Measurements from ENCODE around the gene F12.

F12 gene

DNA sequence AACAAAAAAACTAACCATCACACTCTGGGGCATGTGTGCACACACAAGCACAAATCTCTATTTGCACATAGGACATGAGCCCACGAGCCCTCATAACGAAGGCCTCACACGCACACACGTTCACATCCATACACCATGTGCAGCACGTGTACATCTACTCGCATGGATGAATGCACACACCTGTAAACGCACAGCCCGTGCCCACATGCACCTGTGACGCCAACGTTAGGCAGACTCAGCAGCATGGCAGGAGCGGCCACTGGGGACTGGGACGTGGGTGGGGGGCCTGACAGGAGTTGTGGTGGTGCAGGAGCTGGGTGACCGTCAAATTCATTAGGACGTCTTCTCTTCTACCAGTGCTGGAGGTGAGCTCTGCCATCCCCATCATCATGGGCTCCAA is 22.0 kb downstream of the F12 start:
- Histone ChIP-seq H3K27me3 (ENCODE audit: control insufficient read depth in 5 of 5, insufficient read depth in 4 of 5, low read length in 5 of 5) (peaks cover 5 to 31% (median 19%) of the 10 kb centered on the region in 5 donors), H3K36me3 (ENCODE audit: control insufficient read depth in 5 of 5, insufficient read depth in 5 of 5, low read length in 5 of 5) (no peaks in the 10 kb centered on the region), H3K9me3 (ENCODE audit: control insufficient read depth in 5 of 5, low read length in 5 of 5) (no peaks in the 10 kb centered on the region), H3K9ac (ENCODE audit: low read length in 5 of 5) (no peak overlapping the region), H3K27ac (ENCODE audit: low read depth, low read length) (no peak overlapping the region), H3K4me3 (ENCODE audit: low read depth in 1 of 5, low read length in 5 of 5) (no peak overlapping the region), H3K4me1 (ENCODE audit: control insufficient read depth in 5 of 5, insufficient read depth in 5 of 5, low read length in 5 of 5) (peaks cover 4 to 27% (median 24%) of the 10 kb centered on the region in 5 donors)

DNA sequence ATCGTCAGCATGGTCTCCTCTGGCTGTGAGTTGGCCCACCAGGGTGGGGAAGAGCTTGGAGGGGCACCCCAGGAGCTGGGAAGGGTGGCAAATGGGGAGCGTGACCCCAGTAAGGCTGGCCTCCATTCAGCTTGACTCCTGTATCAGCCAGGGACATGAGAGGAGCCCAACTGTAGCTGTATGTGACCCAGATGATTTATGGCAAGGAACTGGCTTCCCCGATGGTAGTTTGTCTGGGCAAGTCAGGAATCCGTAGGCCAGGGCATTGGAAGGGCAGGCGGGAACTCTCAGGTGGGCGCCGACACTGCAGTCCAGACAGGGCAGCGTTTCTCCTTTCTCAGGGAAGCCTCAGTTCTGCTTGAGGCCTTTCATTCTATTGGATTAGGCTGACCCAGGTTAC is 22.8 kb downstream of the F12 start:
- Histone ChIP-seq H3K4me1 (ENCODE audit: control insufficient read depth in 5 of 5, insufficient read depth in 5 of 5, low read length in 5 of 5) (peaks cover 4 to 28% (median 24%) of the 10 kb centered on the region in 5 donors), H3K27me3 (ENCODE audit: control insufficient read depth in 5 of 5, insufficient read depth in 4 of 5, low read length in 5 of 5) (peaks cover 5 to 32% (median 19%) of the 10 kb centered on the region in 5 donors), H3K9ac (ENCODE audit: low read length in 5 of 5) (no peak overlapping the region), H3K36me3 (ENCODE audit: control insufficient read depth in 5 of 5, insufficient read depth in 5 of 5, low read length in 5 of 5) (no peaks in the 10 kb centered on the region), H3K9me3 (ENCODE audit: control insufficient read depth in 5 of 5, low read length in 5 of 5) (no peaks in the 10 kb centered on the region), H3K27ac (ENCODE audit: low read depth, low read length) (no peak overlapping the region), H3K4me3 (ENCODE audit: low read depth in 1 of 5, low read length in 5 of 5) (no peak overlapping the region)

DNA sequence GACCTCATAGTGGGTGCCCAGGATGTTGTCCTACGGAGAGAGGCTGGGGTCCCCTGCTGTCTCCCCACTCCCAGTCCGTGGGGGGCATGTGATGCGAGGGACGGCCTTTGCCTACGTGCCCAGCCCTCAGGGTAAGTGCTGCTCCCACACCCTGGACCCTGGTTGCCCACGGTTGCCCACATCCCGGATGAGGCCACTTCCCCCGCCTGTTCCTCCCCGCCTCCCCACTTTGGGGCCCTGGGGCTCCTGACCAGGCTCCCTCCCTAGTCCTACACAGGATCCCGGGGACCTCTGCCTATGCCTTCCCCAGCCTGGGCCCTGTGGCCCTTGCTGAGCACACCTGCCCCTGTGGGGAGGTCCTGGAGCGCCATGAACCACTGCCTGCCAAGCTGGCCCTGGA is 23.6 kb downstream of the F12 start:
- Histone ChIP-seq H3K36me3 (ENCODE audit: control insufficient read depth in 5 of 5, insufficient read depth in 5 of 5, low read length in 5 of 5) (no peaks in the 10 kb centered on the region), H3K4me3 (ENCODE audit: low read depth in 1 of 5, low read length in 5 of 5) (no peak overlapping the region), H3K4me1 (ENCODE audit: control insufficient read depth in 5 of 5, insufficient read depth in 5 of 5, low read length in 5 of 5) (peaks cover 4 to 28% (median 23%) of the 10 kb centered on the region in 5 donors), H3K27ac (ENCODE audit: low read depth, low read length) (no peak overlapping the region), H3K9me3 (ENCODE audit: control insufficient read depth in 5 of 5, low read length in 5 of 5) (no peaks in the 10 kb centered on the region), H3K27me3 (ENCODE audit: control insufficient read depth in 5 of 5, insufficient read depth in 4 of 5, low read length in 5 of 5) (peaks cover 11 to 36% (median 24%) of the 10 kb centered on the region in 5 donors), H3K9ac (ENCODE audit: low read length in 5 of 5) (no peak overlapping the region)

DNA sequence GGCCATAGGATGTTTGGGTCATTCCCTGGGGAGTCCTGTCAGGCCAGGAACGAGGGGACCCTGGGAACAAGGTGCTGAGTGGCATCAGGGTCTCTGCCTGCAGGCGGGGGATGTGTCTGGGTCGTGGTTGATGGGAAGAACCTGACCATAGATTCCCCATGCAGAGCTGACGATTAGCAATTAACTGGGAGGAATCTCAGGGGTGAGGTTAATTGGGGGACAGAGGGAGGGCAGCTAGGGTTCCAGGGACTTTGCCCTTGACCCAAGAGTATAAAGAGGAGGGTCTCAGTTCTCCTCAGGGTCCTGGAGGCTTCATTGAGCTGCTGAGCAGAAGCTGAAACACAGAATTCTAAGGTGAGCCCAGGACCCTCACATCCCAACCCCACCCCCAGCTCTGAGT is 25.2 kb downstream of the F12 start, which contains the start of gene SLC34A1:
Gene SLC34A1 (plus strand): TSS at position 301 of the 400 bp plus-strand sequence. CDS start 1,308 bp downstream, outside the sequence.
- Histone ChIP-seq H3K9ac (ENCODE audit: low read length in 5 of 5) (no peak within 1 kb of the TSS), H3K36me3 (ENCODE audit: control insufficient read depth in 5 of 5, insufficient read depth in 5 of 5, low read length in 5 of 5) (no peaks in the 10 kb centered on the region), H3K27ac (ENCODE audit: low read depth, low read length) (no peak within 1 kb of the TSS), H3K9me3 (ENCODE audit: control insufficient read depth in 5 of 5, low read length in 5 of 5) (no peaks in the 10 kb centered on the region), H3K4me3 (ENCODE audit: low read depth in 1 of 5, low read length in 5 of 5) (no peak within 1 kb of the TSS), H3K4me1 (ENCODE audit: control insufficient read depth in 5 of 5, insufficient read depth in 5 of 5, low read length in 5 of 5) (peaks cover 0 to 15% (median 7%) of the 10 kb centered on the region in 5 donors), H3K27me3 (ENCODE audit: control insufficient read depth in 5 of 5, insufficient read depth in 4 of 5, low read length in 5 of 5) (peaks cover 11 to 32% (median 21%) of the 10 kb centered on the region in 5 donors)

DNA sequence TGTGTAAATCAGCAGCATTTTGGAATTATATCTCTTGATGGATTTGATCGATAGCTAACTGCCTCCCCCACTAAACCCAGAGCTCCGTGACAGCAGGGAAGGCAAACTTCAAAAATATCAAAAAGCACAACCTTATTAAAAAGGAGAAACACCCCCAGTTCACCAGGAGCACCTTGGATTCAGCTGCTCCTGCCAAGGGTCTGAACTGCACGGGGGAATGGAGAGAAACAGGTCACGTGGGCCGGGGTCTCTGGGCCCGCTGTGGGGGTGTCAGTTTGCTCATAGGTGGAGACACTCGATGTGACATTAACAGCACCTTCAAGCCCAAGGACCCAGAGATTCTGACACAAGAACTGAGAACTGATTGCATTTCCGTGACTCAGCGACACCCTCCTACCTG is 26.2 kb downstream of the F12 start:
- Histone ChIP-seq H3K27ac (ENCODE audit: low read depth, low read length) (no peak overlapping the region), H3K4me3 (ENCODE audit: low read depth in 1 of 5, low read length in 5 of 5) (no peak overlapping the region), H3K9me3 (ENCODE audit: control insufficient read depth in 5 of 5, low read length in 5 of 5) (no peaks in the 10 kb centered on the region), H3K36me3 (ENCODE audit: control insufficient read depth in 5 of 5, insufficient read depth in 5 of 5, low read length in 5 of 5) (no peaks in the 10 kb centered on the region), H3K4me1 (ENCODE audit: control insufficient read depth in 5 of 5, insufficient read depth in 5 of 5, low read length in 5 of 5) (peaks cover 0 to 6% (median 0%) of the 10 kb centered on the region in 5 donors), H3K9ac (ENCODE audit: low read length in 5 of 5) (no peak overlapping the region), H3K27me3 (ENCODE audit: control insufficient read depth in 5 of 5, insufficient read depth in 4 of 5, low read length in 5 of 5) (peaks cover 6 to 32% (median 18%) of the 10 kb centered on the region in 5 donors)

DNA sequence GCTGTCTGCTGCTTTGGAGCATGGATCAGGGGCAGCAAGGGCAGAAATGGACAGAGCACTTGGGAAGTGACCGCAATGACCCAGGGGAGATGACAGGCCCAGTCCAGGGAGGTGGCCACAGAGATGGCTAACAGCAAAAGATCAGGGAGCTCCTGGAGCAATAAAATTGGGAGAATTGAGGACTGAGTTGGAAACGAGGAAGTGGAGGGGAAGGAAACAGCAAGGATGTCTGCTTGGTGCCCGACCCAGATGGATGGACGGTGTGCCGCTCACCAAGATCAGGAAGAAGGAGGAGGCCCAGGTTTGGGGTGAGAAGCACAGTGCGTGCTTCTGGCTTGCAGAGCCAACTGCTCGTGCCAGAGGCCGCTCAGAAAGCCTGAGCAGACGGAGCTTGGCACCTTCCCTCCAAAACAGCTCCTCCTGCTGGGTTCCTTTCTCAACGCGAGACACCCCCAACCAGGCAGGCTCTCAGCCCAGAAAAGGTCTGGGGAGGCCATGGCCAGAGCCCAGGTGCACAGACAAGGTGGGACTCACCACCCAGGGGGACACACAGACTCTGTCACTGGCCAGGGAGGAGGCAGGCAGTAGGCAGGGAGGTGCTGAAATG is 26.8 kb downstream of the F12 start:
- Histone ChIP-seq H3K36me3 (ENCODE audit: control insufficient read depth in 5 of 5, insufficient read depth in 5 of 5, low read length in 5 of 5) (no peaks in the 10 kb centered on the region), H3K27ac (ENCODE audit: low read depth, low read length) (no peak overlapping the region), H3K4me3 (ENCODE audit: low read depth in 1 of 5, low read length in 5 of 5) (no peak overlapping the region), H3K9me3 (ENCODE audit: control insufficient read depth in 5 of 5, low read length in 5 of 5) (no peaks in the 10 kb centered on the region), H3K27me3 (ENCODE audit: control insufficient read depth in 5 of 5, insufficient read depth in 4 of 5, low read length in 5 of 5) (peaks cover 6 to 29% (median 18%) of the 10 kb centered on the region in 5 donors), H3K4me1 (ENCODE audit: control insufficient read depth in 5 of 5, insufficient read depth in 5 of 5, low read length in 5 of 5) (peaks cover 0 to 5% (median 0%) of the 10 kb centered on the region in 5 donors), H3K9ac (ENCODE audit: low read length in 5 of 5) (no peak overlapping the region)

DNA sequence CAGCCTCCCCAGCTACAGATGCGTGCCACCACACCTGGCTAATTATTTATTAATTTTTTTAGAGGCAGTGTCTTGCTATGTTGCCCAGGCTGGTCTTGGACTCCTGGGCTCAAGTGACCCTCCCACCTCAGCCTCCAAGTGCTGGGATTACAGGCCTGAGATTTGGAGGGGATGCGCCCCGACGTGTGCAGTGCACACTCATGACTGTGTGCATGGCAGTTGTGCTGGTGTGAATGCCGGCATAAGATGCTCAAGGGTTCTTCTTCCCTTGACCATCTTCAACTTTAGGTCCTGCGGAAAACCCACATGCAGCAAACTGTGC is 28.6 kb downstream of the F12 start:
- H3K27ac ChIP-seq (ENCODE audit: low read depth, low read length) = no peak overlapping the region
- H3K9me3 ChIP-seq (ENCODE audit: control insufficient read depth in 5 of 5, low read length in 5 of 5) = no peaks in the 10 kb centered on the region
- H3K4me3 ChIP-seq (ENCODE audit: low read depth in 1 of 5, low read length in 5 of 5) = no peak overlapping the region
- peaks cover 6 to 24% (median 15%) of the 10 kb centered on the region in 5 donors for H3K27me3 ChIP-seq (ENCODE audit: control insufficient read depth in 5 of 5, insufficient read depth in 4 of 5, low read length in 5 of 5)
- peaks cover 0 to 5% (median 0%) of the 10 kb centered on the region in 5 donors for H3K4me1 ChIP-seq (ENCODE audit: control insufficient read depth in 5 of 5, insufficient read depth in 5 of 5, low read length in 5 of 5)
- H3K36me3 ChIP-seq (ENCODE audit: control insufficient read depth in 5 of 5, insufficient read depth in 5 of 5, low read length in 5 of 5) = no peaks in the 10 kb centered on the region
- H3K9ac ChIP-seq (ENCODE audit: low read length in 5 of 5) = no peak overlapping the region

DNA sequence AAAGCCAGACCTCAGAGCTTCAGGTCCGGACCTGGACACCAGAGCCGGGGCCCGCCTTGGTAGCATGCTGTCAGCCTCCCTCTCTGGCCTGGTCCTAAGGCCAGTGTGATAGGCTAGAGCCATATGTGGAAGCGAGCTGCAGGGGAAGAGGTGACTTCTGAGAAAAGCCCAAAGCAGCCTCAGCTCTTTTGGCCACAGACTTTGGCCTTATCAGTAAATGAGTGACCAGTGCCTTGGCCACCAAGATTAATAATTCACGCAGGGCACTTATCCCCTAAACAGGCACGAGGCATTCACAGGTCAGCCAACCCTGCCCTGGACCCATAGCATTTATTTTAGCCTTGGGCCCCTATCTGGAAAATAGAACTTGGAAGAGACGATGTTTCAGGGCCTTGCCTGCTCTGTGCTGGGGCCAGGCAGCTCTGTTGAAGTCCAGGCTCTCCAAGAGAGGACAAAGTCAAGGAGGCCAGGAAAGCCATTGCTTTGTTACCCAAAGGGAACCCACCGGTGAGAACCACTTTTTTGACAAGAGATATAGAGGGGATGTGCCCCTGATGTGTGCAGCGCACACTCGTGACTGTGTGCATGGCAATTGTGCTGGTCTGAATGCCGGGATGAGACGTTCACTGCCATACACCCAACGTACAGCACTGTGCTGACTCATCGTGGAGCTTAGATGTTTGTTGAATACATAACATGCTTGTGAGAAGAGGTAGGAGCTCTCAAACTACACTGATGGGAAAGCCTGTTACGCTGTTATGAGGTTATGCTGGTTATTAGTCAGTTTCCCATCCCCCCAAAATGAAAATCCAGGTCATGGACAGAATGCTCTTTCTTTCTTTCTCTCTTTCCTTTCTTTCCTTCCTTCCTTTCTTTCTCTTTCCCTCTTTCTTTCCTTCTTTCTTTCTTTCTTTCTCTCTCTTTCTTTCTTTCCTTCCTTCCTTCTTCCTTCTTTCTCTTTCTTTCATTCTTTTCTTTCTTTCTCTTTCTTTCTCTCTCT is 30.2 kb downstream of the F12 start:
- Histone ChIP-seq H3K9me3 (ENCODE audit: control insufficient read depth in 5 of 5, low read length in 5 of 5) (no peaks in the 10 kb centered on the region), H3K4me3 (ENCODE audit: low read depth in 1 of 5, low read length in 5 of 5) (no peak overlapping the region), H3K36me3 (ENCODE audit: control insufficient read depth in 5 of 5, insufficient read depth in 5 of 5, low read length in 5 of 5) (no peaks in the 10 kb centered on the region), H3K27ac (ENCODE audit: low read depth, low read length) (no peak overlapping the region), H3K4me1 (ENCODE audit: control insufficient read depth in 5 of 5, insufficient read depth in 5 of 5, low read length in 5 of 5) (peaks cover 0 to 5% (median 0%) of the 10 kb centered on the region in 5 donors), H3K9ac (ENCODE audit: low read length in 5 of 5) (no peak overlapping the region), H3K27me3 (ENCODE audit: control insufficient read depth in 5 of 5, insufficient read depth in 4 of 5, low read length in 5 of 5) (peaks cover 3 to 14% (median 11%) of the 10 kb centered on the region in 5 donors)

DNA sequence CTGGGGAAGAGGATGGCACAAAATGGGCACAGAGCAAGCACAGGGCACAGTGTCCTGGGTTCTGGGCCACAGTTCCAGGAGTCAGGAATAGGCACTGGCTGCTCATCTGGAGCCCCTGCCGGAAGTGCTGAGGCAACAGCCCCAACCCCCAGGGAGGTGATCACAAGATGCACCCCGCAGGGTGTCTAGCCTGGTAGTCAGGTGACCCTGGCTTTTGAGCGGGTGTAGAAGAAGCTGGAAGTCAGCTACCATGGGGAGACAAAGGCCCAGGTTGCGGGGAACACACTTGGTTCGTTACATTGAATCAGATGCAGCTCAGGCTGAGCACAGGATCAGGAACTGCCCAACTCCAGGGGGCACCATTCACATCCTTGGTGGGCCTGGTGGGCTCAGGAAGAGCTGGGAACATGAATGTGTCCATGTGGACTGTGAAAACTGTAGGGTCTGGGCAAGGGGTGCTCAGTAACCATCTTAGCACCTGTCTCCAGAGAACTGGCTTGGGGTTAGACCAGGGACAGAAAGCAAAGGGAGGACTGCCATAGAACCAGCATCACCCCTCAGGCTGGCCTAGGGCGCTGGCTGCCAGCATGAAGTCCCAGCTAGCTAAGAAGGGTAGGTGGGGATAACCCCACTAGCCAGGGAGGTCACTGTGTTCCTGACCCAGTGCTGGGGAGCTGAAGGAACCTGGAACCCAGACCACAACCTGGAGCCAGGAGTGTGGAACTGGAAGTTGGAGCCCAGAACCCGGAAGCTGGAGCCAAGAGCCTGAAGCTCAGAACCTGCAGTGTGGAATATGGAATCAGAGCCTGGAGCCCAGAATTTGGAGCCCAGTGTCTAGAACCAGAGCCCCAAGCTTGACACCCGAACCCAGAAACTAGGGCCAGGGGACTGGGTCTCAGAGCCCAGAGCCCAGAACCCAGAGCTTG is 31.2 kb downstream of the F12 start:
- Histone ChIP-seq H3K9me3 (ENCODE audit: control insufficient read depth in 5 of 5, low read length in 5 of 5) (no peaks in the 10 kb centered on the region), H3K36me3 (ENCODE audit: control insufficient read depth in 5 of 5, insufficient read depth in 5 of 5, low read length in 5 of 5) (no peaks in the 10 kb centered on the region), H3K27me3 (ENCODE audit: control insufficient read depth in 5 of 5, insufficient read depth in 4 of 5, low read length in 5 of 5) (peaks cover 0 to 11% (median 6%) of the 10 kb centered on the region in 5 donors), H3K4me1 (ENCODE audit: control insufficient read depth in 5 of 5, insufficient read depth in 5 of 5, low read length in 5 of 5) (peaks cover 0 to 5% (median 0%) of the 10 kb centered on the region in 5 donors), H3K4me3 (ENCODE audit: low read depth in 1 of 5, low read length in 5 of 5) (no peak overlapping the region), H3K9ac (ENCODE audit: low read length in 5 of 5) (no peak overlapping the region), H3K27ac (ENCODE audit: low read depth, low read length) (no peak overlapping the region)

All from subcutaneous abdominal adipose tissue (tissue), 5 donors.